Endothelial cell of umbilical vein (primary cell): ENCODE results near the gene ATXN1L. TPM values are rescaled to one million over a fixed set of nuclear protein-coding genes. Genes with fewer than 3 reads are reported as not detected.

Experiments
- BruUV-seq: library from RNA; stranded (reverse); fragments of 400-500 nt; replicated peaks from 2 replicates; lab custom pipeline; 2021; lab: Mats Ljungman, UMichigan
- CTCF ChIA-PET: fragments of 300-600, 350-600 bp; sonication (Branson Sonifier 250); formaldehyde crosslinking; loops from one replicate; lab custom pipeline; 2021; ENCODE audit warnings: antibody characterized with exemption, inconsistent platforms; lab: Charles Lee
- POLR2A ChIA-PET: fragments of 300-600, 350-600 bp; sonication (Branson Sonifier 250); formaldehyde crosslinking; loops from one replicate; lab custom pipeline; 2021; ENCODE audit warnings: antibody characterized with exemption, inconsistent platforms; lab: Charles Lee
- DNase-seq: peaks from one replicate; pipeline ENCODE4 v3.0.0-alpha.2; 2011; ENCODE audit warnings: low read depth, low spot score
- FAIRE-seq: peaks from 2 replicates; lab custom pipeline; 2011; peaks lifted over from hg19 to GRCh38; lab: Jason Lieb, UNC
- H2AFZ ChIP-seq: 2 replicates; pipeline ENCODE4 v1.6.0; 2012; ENCODE audit warnings: low read depth, low read length, control low read depth, inconsistent platforms
- H3K27ac ChIP-seq: 2 replicates; pipeline ENCODE4 v1.5.1; 2011; ENCODE audit warnings: low read depth, mild to moderate bottlenecking, control low read depth, low read length, moderate library complexity; ENCODE audit not compliant: insufficient read depth
- H3K27me3 ChIP-seq, 2 experiments: 2 replicates each; pipeline versions ENCODE4 v1.6.0 to v1.6.1; 2011; ENCODE audit warnings: low read length in 2 of 2, mixed read lengths in 1 of 2; ENCODE audit not compliant: control insufficient read depth in 2 of 2, insufficient read depth in 2 of 2
- H3K36me3 ChIP-seq, 2 experiments: 2 replicates in 1 of 2; 3 replicates in 1 of 2; pipeline ENCODE4 v1.5.1; 2011; ENCODE audit warnings: low read length in 2 of 2, mild to moderate bottlenecking in 1 of 2, moderate library complexity in 1 of 2; ENCODE audit not compliant: control insufficient read depth in 2 of 2, insufficient read depth in 2 of 2; ENCODE audit errors: extremely low read depth in 1 of 2
- H3K4me1 ChIP-seq: 3 replicates; pipeline ENCODE4 v1.5.1; 2011; ENCODE audit warnings: mild to moderate bottlenecking, low read length; ENCODE audit not compliant: control insufficient read depth, insufficient read depth; ENCODE audit errors: extremely low read depth
- H3K4me2 ChIP-seq: 2 replicates; pipeline ENCODE4 v1.6.1; 2011; ENCODE audit warnings: low read length, control low read depth, mixed read lengths; ENCODE audit not compliant: insufficient read depth
- H3K4me3 ChIP-seq, 3 experiments: fragments of 200-600 bp in 1 of 3; sonication (generic), shearing (Covaris generic) in 1 of 3; replicated peaks in 1 of 3; 2 replicates each; pipeline ENCODE4 v1.5.1; 2011 to 2016; ENCODE audit warnings: control low read depth in 3 of 3, low read length in 3 of 3, mild to moderate bottlenecking in 2 of 3, inconsistent platforms in 1 of 3, low read depth in 1 of 3, moderate library complexity in 1 of 3; ENCODE audit not compliant: insufficient read depth in 1 of 3
- H3K79me2 ChIP-seq: 2 replicates; pipeline ENCODE4 v1.6.0; 2012; ENCODE audit warnings: low read length, inconsistent platforms; ENCODE audit not compliant: control insufficient read depth, insufficient read depth
- H3K9ac ChIP-seq: replicated peaks from 2 replicates; pipeline ENCODE3; 2011; ENCODE audit warnings: low read length, control low read depth; ENCODE audit not compliant: insufficient read depth; ENCODE audit errors: extremely low read depth
- H3K9me1 ChIP-seq: replicated peaks from 3 replicates; pipeline ENCODE4 v1.6.0; 2011; ENCODE audit warnings: mild to moderate bottlenecking, low read length; ENCODE audit not compliant: control insufficient read depth, insufficient read depth; ENCODE audit errors: extremely low read depth
- H3K9me3 ChIP-seq: replicated peaks from 2 replicates; pipeline ENCODE4 v1.5.1; 2012; ENCODE audit warnings: low read length, inconsistent platforms; ENCODE audit not compliant: control insufficient read depth, insufficient read depth
- H4K20me1 ChIP-seq: replicated peaks from 2 replicates; pipeline ENCODE3; 2011; ENCODE audit warnings: mild to moderate bottlenecking, low read length; ENCODE audit not compliant: control insufficient read depth, insufficient read depth; ENCODE audit errors: extremely low read depth
- CTCF ChIP-seq, 2 donors: IDR thresholded peaks; 1 replicate in 1 of 2; 2 replicates in 1 of 2; pipeline ENCODE4 v1.5.1; 2011; ENCODE audit warnings: low read length in 2 of 2, mild to moderate bottlenecking in 2 of 2, moderate library complexity in 2 of 2, control low read depth in 1 of 2, inconsistent platforms in 1 of 2, low read depth in 1 of 2; ENCODE audit not compliant: insufficient read depth in 1 of 2; ENCODE audit errors: extremely low read depth in 1 of 2
- EZH2 ChIP-seq: IDR thresholded peaks from 2 replicates; pipeline ENCODE4 v1.6.1; 2012; ENCODE audit warnings: borderline replicate concordance, low read depth, mild to moderate bottlenecking, moderate library complexity, low read length, inconsistent platforms; ENCODE audit not compliant: severe bottlenecking
- FOS ChIP-seq: IDR thresholded peaks from 2 replicates; pipeline ENCODE4 v1.6.1; 2011; ENCODE audit warnings: mild to moderate bottlenecking, low read length, moderate library complexity, borderline replicate concordance; ENCODE audit not compliant: insufficient read depth
- GATA2 ChIP-seq: IDR thresholded peaks from 2 replicates; pipeline ENCODE4 v1.7.0; 2011; ENCODE audit warnings: low read depth, mild to moderate bottlenecking, moderate library complexity, mixed read lengths, low read length; ENCODE audit not compliant: insufficient read length, insufficient read depth
- JUN ChIP-seq: IDR thresholded peaks from 2 replicates; pipeline ENCODE4 v1.6.1; 2011; ENCODE audit warnings: borderline replicate concordance, low read depth; ENCODE audit not compliant: insufficient read length, insufficient read depth
- MAX ChIP-seq: IDR thresholded peaks from 2 replicates; pipeline ENCODE4 v1.6.1; 2011; ENCODE audit not compliant: insufficient read depth, insufficient read length
- MYC ChIP-seq: IDR thresholded peaks from one replicate; pipeline ENCODE4 v1.6.1; 2011; ENCODE audit warnings: mild to moderate bottlenecking, low read depth, low read length
- POLR2A ChIP-seq: IDR thresholded peaks from 2 replicates; pipeline ENCODE4 v1.6.1; 2012; ENCODE audit warnings: low read depth, mild to moderate bottlenecking, control low read depth, low read length
- POLR2AphosphoS5 ChIP-seq: IDR thresholded peaks from 2 replicates; pipeline ENCODE4 v1.6.1; 2012; ENCODE audit warnings: low read depth, mild to moderate bottlenecking, control low read depth, low read length, moderate library complexity; ENCODE audit not compliant: insufficient read depth
- dilution Hi-C: fragments of 300-500 bp; cut with MboI; formaldehyde crosslinking; loops from one replicate; pipeline ENCODE4 v1.15.0; 2019; ENCODE audit warnings: low sequenced_read_pairs; ENCODE audit not compliant: extremely low pct_ligation_motif_present
- intact Hi-C: fragments of 100-400 bp; cut with micrococcal nuclease; formaldehyde crosslinking; loops from one replicate; pipeline ENCODE4 v1.10.0; 2022
- polyA plus RNA-seq, 4 experiments: library from polyadenylated mRNA; depleted of rRNA in 3 of 4; stranded (reverse) in 3 of 4; unstranded in 1 of 4; fragments of >200 nt; gene quantifications; 2 replicates each; pipeline versions ENCODE4 v1.2.1 to v1.2.3, GENCODE V29; 2011 to 2012; ENCODE audit warnings: missing spikeins in 1 of 4
- total RNA-seq: library from RNA; stranded (reverse); gene quantifications from 2 replicates; pipeline ENCODE4 v1.2.3, GENCODE V29; 2021

Gene ATXN1L
- total and polyA plus RNA-seq, 2 donors (not counting 3 experiments of a cell fraction or from before 2014, with no cell fraction given) = 15.6 to 23.9 TPM

GRCh38 chr16:71880176-71880575 lies 34.4 kb downstream of the ATXN1L start:
- ChIA-PET POLR2A (no interaction called here), CTCF (interaction anchor here (1.4 to 6.4 kb wide), 4 partner anchors 14 to 80 kb away, joined by 3 to 212 read pairs (median 4); no protein-coding TSS in a partner anchor)
- no peak for TF ChIP-seq FOS
- no peak for TF ChIP-seq MAX
- TF ChIP-seq JUN = no peak
- TF ChIP-seq GATA2 = no peak
- no peak for TF ChIP-seq POLR2A
- TF ChIP-seq POLR2AphosphoS5 = no peak
- no peak for TF ChIP-seq CTCF (IDR thresholded peaks at IDR 0.05; ENCODE audit: extremely low read depth in 1 of 2, insufficient read depth in 1 of 2, low read depth in 1 of 2, low read length in 2 of 2)
- no peak for TF ChIP-seq EZH2
- TF ChIP-seq MYC = no peak
- H3K36me3 ChIP-seq = peaks cover 0 to 7% of the 10 kb centered on the region in 2 experiments
- peaks cover 22% of the 10 kb centered on the region for H3K4me1 ChIP-seq
- no peak overlapping the region for H3K27ac ChIP-seq
- DNase-seq (no peak), FAIRE-seq (no peak)
- dilution Hi-C loops (no loop called here), intact Hi-C loops (loop anchor here (5.0 kb wide), 3 partner anchors 73 to 158 kb away; partner anchors contain the start of genes AP1G1 and PHLPP2)
- H3K9ac ChIP-seq = no peak overlapping the region
- H3K9me1 ChIP-seq = no peaks in the 10 kb centered on the region
- BruUV-seq = no TSS peak
- no peak overlapping the region for H3K4me3 ChIP-seq
- H4K20me1 ChIP-seq = no peaks in the 10 kb centered on the region
- no peaks in the 10 kb centered on the region for H3K79me2 ChIP-seq
- H3K27me3 ChIP-seq = no peaks in the 10 kb centered on the region
- no peak overlapping the region for H3K4me2 ChIP-seq
- H2AFZ ChIP-seq = no peak overlapping the region
- no peaks in the 10 kb centered on the region for H3K9me3 ChIP-seq
